NCI-H524 (cell line): ENCODE measurements around the gene MRRF.
A peak's percentile ranks its signal among the peaks of the same experiment; 100 is the strongest.
"Not testable (repeated sequence)": the region's sequence is repeated elsewhere in the genome, so short reads cannot be mapped to it uniquely, and the experiment has no call there.

Experiments used
- DNase-seq, 2 experiments: peaks; one replicate each; lab custom pipeline; 2025; lab: John Stamatoyannopoulos, UW

The MRRF gene

GRCh38 chr9:122356627-122357026, 91.9 kb downstream of the MRRF start:
- DNase-seq = no peak

DNA sequence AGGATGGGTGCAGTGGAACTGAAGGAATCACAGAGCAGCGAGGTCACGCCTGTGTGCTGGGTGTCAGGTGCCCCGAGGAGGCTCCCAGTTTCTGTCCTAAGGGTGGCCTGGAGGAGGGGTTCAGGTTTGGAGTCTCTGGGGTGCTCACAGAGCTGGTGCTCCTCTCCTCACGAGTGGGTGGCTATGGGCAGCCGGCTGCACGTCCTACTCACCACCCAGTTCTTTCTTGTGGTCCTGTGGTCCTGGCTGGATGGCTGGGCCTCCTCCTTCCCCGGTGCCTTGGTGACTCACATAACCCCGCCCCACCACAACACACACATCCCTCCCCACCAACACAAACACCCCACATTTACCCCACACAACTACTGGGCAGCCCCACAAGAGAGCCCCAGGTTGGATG, 96.2 kb downstream of the MRRF start:
- no peak for DNase-seq

GRCh38 chr9:122363131-122363530, 98.4 kb downstream of the MRRF start:
- not testable (repeated sequence) for DNase-seq

DNA sequence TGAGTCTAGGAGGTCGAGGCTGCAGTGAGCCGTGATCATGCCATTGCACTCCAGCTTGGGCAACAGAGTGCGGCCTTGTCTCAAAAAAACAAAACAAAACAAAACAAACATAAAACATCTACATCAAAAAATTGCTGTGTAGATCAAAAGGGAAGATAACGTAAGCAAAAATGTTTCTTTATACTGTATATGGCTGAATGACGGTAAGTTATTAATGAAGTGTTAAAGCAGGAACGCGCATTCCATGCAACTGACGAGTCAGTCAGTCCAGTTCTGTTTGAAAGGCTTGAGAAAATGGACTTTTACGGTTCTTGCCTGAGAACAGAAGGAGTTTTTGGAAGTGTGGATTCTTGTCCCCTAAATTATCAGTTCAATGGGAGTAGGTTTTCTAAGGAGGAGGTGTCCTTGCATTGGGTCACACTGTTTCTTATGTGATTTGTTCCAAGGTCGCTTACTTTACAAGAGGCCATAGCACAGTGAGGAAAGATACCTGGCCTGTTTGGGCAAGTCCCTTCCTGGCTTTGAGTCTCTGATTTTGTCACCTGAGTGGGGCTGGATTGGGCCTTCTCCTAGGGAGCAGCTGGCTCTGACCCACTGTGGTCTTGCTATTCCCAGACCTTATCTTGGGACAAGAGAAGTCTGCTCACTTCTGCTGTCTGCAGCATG, 99.6 kb downstream of the MRRF start:
- DNase-seq = no peak

- DNase-seq = no peak
Observed at GRCh38 chr9:122364783-122365150, 100.1 kb downstream of the MRRF start.

DNA sequence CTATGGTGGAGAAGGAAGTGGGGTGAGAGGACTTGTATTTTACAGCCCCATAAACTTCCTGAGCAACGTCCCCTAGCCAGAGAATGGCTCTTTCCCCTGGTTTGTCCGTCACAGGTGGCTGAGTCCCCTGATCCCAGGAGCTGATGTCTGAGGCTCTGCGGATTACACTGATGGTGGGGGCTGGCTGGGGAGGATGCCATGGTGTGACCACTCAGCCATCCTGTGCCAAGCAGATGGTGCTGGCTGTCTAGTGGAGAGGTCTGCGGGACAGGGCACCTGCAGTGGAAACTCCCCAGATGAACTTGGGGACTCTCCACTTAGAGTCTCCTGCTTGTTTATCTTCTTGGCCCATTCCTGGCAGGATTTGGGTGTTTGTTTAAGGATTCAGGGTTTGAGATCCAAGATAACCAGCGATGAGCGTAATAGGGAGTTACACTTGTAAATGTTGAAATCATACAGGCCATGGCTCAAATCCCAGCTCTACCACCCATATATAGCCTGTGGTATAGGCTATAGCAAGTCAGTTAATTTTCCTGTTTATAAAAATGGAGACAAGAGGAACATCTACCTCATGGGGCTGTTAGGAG, 101.5 kb downstream of the MRRF start:
- DNase-seq = peak; percentile 79 to 90

GRCh38 chr9:122367065-122367464, 102.4 kb downstream of the MRRF start:
- no peak for DNase-seq

DNA sequence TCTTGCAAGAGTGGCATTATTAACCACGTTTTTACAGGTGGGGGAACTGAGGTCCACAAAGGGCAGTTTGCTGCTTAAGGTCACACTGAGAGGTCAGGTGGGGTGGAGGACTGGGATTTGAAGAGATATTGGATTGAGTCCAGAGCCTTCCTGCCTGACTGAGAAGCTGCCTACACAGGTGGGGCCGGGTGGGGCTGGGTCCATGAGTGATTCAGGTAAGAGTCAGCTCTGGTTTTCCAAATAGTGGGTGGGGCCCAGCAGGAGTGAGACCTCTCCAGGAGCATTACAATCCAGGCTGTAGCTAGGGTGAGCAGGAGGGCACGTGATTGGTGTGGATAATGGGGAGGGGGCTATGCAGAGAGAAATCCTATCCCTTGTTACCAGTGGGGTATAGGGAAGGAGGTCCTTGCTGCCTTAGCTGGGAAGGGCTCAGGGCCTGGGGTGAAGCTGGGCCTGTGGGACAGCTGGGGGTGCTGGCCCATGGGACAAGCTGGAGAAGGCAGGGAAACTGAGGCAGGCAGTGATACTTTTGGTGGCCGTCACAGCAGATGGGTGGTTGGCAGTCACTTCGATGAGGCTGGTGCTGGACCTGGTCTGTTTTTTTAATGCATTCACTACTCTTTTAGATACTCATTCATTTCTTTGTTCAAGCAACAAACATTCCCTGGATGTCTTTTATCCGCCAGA, 103.2 kb downstream of the MRRF start:
- DNase-seq = no peak

DNA sequence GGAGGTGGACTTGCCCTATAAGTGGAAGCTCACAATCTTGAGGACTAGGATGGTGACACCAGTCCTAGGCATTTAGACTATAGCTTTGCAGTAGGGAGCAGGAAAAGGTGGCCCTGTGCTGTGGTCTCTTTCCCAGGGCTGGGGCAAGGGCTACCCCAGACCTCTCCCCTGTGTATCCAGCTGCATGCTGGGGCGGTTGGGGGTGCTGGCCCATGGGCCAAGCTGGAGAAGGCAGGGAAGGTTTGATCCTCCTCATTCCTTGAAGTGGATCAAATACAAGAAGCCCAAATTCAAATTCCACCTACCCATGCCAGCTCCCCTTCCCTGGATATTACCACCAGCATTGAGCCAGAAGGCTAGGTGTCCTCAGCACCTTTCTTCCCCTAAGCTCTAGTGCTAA, 104.0 kb downstream of the MRRF start:
- no peak for DNase-seq

- no peak for DNase-seq
Observed at GRCh38 chr9:122370303-122370702, 105.6 kb downstream of the MRRF start.

- DNase-seq = peak; percentile 59 to 88
Observed at GRCh38 chr9:122370869-122371755, 106.4 kb downstream of the MRRF start, which contains the start of gene PTGS1. TSS of gene PTGS1 (plus strand) at chr9:122371024. CDS start at chr9:122371085, 61 bp downstream.

DNA sequence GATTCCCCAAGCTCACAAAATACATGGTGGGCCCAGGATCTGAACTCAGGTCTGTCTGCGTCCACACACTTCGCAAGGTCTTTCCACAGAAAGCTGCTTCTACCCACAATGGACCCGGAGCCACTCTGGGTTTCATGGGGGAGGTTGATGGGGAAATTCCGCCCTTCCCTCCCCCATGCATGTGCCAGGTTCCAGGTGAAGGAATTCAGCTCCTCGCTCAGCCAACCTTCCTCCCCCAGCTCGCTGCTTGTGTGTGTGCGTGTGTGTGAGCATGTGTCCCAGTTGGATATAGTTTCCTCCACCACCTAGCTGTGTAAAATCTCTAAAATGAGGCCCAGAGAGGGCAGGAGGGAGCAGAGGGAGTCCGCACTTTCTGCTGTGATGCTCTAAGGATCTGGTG, 107.2 kb downstream of the MRRF start:
- no peak for DNase-seq

GRCh38 chr9:122372856-122373845, 108.5 kb downstream of the MRRF start:
- DNase-seq = no peak

- DNase-seq = no peak
Observed at GRCh38 chr9:122374885-122375420, 110.3 kb downstream of the MRRF start.

DNA sequence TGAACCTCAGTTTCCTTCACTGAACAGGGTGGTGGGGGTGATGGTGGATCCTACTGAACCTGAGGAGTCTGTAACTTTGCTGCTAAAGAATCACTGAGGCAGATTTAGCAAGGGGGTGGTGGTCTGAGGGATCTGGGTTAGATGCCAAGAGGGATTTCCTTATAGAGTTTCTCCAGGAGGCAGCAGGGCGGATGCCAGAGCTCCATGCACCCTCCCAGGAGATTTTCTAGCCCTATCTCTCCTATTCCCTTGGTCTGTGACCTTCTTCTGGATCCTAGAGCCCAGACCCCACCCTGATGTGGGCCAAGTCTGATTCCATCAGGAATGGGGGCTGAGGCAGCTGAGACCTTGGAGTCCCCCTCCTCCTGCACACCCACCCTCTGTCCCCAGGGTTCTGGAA, 112.1 kb downstream of the MRRF start:
- DNase-seq = no peak

GRCh38 chr9:122377241-122378164, 112.8 kb downstream of the MRRF start:
- no peak for DNase-seq

- no peak for DNase-seq
Observed at GRCh38 chr9:122378236-122378635, 113.6 kb downstream of the MRRF start.

DNA sequence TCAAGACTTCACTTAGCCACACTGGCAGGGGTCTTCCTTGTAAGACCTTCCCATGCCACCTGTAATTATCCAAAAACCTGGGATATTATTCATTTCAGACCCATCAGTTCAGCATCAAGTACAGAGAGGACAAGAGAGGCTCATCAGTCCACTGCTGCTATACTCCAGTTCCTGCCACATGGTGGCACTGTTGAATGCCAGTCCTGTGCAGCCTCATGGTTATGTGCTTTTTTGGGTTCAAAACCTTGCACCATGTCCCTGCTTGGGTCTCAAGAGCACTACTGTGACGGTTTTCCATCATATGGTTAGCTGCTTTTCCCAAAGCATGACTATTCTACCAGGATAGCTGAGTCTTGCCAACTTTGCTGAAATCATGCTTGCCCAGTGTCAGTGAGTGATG, 114.7 kb downstream of the MRRF start:
- peak in 1 of 2 experiments; percentile 10 for DNase-seq

- DNase-seq = no peak
Observed at GRCh38 chr9:122380293-122380692, 115.6 kb downstream of the MRRF start.
